ENCODE data around the gene SMARCA1.
"Not testable (repeated sequence)": the region's sequence is repeated elsewhere in the genome, so short reads cannot be mapped to it uniquely, and the experiment has no call there.

GRCh38 chrX:129554816-129555215, 31.5 kb upstream of the SMARCA1 start:
- not testable (repeated sequence) for TF ChIP-seq USF1 (CRISPR knock-in tag; IDR thresholded peaks at IDR 0.05); CTCF (IDR thresholded peaks at IDR 0.05); ZMAT4 (CRISPR knock-in tag; IDR thresholded peaks at IDR 0.05); FOXP4 (CRISPR knock-in tag; IDR thresholded peaks at IDR 0.05); TCF7 (CRISPR knock-in tag; IDR thresholded peaks at IDR 0.05; ENCODE audit: low read depth); IRF2 (CRISPR knock-in tag; IDR thresholded peaks at IDR 0.05; ENCODE audit: borderline replicate concordance, low read depth); ATF6 (CRISPR knock-in tag; IDR thresholded peaks at IDR 0.05); NFYB (CRISPR knock-in tag; conservative IDR thresholded peaks at IDR 0.05; ENCODE audit: low read depth); CREB1 (CRISPR knock-in tag; IDR thresholded peaks at IDR 0.05); TP53 (CRISPR knock-in tag; IDR thresholded peaks at IDR 0.05); ZNF263 (CRISPR knock-in tag; IDR thresholded peaks at IDR 0.05; ENCODE audit: low read depth); FOXJ3 (CRISPR knock-in tag; IDR thresholded peaks at IDR 0.05; ENCODE audit: borderline replicate concordance); ZNF138 (CRISPR knock-in tag; conservative IDR thresholded peaks at IDR 0.05)

Data from WTC11 (cell line).